Testis (tissue), 3 donors: ENCODE measurements around the gene HSCB. TPM values are rescaled to one million over a fixed set of nuclear protein-coding genes. Genes with fewer than 3 reads are reported as not detected.
A peak's percentile ranks its signal among the peaks of the same experiment; 100 is the strongest.

Experiments
- DNase-seq: peaks from one replicate; pipeline ENCODE4 v3.0.0-alpha.2; 2019
- H3K27ac ChIP-seq, 2 donors: fragments of 200-600 bp; sonication (generic); one replicate each; pipeline ENCODE4 v1.5.1; 2019
- H3K27me3 ChIP-seq: fragments of 200-600 bp; sonication (generic); one replicate; pipeline ENCODE4 v1.5.1; 2019
- H3K36me3 ChIP-seq: fragments of 200-600 bp; sonication (generic); one replicate; pipeline ENCODE4 v1.5.1; 2017; ENCODE audit warnings: low read depth; ENCODE audit errors: missing control alignments
- H3K4me1 ChIP-seq: fragments of 200-600 bp; sonication (generic); one replicate; pipeline ENCODE4 v1.5.1; 2019
- H3K4me3 ChIP-seq, 2 donors: fragments of 200-600 bp; sonication (generic); one replicate each; pipeline ENCODE4 v1.5.1; 2017 to 2019
- H3K9me3 ChIP-seq: fragments of 200-600 bp; sonication (generic); one replicate; pipeline ENCODE4 v1.5.1; 2017
- POLR2A ChIP-seq: fragments of 450-650 bp; IDR thresholded peaks from one replicate; pipeline ENCODE4 v1.6.1; 2017; ENCODE audit warnings: antibody characterized with exemption, mild to moderate bottlenecking, moderate library complexity
- WGBS, 2 donors: methylation state at CpG; one replicate each; pipeline ENCODE4 v1.1.5; 2018; 5-methylcytosine and 5-hydroxymethylcytosine counted together
- intact Hi-C: fragments of 100-400 bp; cut with DNase I; formaldehyde crosslinking; loops from one replicate; pipeline ENCODE4 v1.15.1; 2023; ENCODE audit warnings: low total_unique reads
- polyA plus RNA-seq: library from polyadenylated mRNA; stranded (reverse); fragments of 350-450 nt; fragmentation: Illumina TruSeq; extraction: RNeasy Lipid Tissue Mini Kit (QIAGEN cat#74804); gene quantifications from one replicate; pipeline ENCODE4 v1.2.3, GENCODE V29; 2014; ENCODE audit warnings: low read depth, low replicate concordance; ENCODE audit not compliant: insufficient read depth
- total RNA-seq, 2 donors: library from RNA; depleted of rRNA; stranded (reverse); fragments of >200 nt; gene quantifications; one replicate each; pipeline ENCODE4 v1.2.3, GENCODE V29; 2016
- TF ChIP-seq, protein P1 (sequence below), 3 experiments: fragments of 450-650 bp in 2 of 3; fragments of 200-600 bp in 1 of 3; sonication (generic) in 1 of 3; IDR thresholded peaks; one replicate each; pipeline ENCODE4 v1.5.1; 2016 to 2019; ENCODE audit warnings: antibody characterized with exemption in 3 of 3, mild to moderate bottlenecking in 2 of 3, moderate library complexity in 1 of 3

The HSCB gene
- total and polyA plus RNA-seq, 3 donors from 2014 or later: 10.2 to 19.5 (median 16.4) TPM

GRCh38 chr22:28795071-28795693 lies 53.3 kb downstream of the HSCB start:
- peaks cover 4% of the 10 kb centered on the region for H3K4me1 ChIP-seq
- H3K36me3 ChIP-seq: no peaks in the 10 kb centered on the region
- WGBS, 2 donors: 75 to 88% methylated on average over 6 of the region's 6 CpGs

DNA sequence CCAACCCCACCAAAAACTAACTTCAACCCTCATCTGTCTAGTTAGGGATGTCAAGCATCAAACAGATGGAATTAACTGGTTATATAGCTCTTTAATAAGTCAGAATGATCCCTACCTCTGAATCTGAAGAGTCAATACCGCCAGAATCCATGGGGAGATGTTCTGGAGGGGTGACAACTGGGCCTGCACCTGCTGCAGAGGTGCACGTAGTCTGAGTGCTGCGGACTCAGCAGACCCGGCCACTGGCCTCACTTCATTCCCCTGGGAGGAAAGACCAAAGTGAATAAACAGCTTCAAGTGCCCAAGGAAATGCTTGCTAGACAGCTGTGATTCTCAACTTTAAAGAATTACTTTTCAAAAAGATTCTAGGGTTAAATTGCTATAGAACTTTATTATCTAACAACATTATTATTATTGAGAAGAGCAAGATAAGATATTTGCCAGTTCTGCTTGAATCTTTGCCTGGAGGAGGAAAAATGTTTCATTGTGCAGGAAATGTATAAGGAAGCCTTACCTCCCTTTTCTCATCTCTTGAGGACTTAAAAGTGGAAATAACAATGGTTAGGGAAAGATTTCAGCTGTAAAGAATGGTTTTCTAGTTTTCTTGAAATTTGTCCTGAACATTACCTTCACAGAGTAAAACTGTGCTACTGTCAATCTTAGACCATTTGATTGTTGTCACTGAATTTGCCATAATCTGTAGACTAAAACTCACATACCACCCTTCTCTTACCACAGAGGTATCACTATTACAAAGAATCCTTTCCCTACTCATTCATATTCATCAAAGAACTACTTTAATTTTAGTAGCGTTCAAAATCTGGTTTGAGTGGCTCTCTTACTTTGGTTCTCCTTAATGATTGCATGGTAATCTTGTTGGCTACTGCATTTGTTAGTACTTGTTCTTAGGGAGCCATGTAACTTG lies 54.4 kb downstream of the HSCB start:
- no peaks in the 10 kb centered on the region for H3K36me3 ChIP-seq
- WGBS, 2 donors: 78 to 84% methylated on average over 5 of the region's 5 CpGs
- no peaks in the 10 kb centered on the region for H3K27me3 ChIP-seq
- peaks cover 5% of the 10 kb centered on the region for H3K4me1 ChIP-seq
- no peak overlapping the region for H3K27ac ChIP-seq
- no peak for DNase-seq
- H3K9me3 ChIP-seq: no peaks in the 10 kb centered on the region
- intact Hi-C loops: no loop called here
- TF ChIP-seq, protein P1, sequence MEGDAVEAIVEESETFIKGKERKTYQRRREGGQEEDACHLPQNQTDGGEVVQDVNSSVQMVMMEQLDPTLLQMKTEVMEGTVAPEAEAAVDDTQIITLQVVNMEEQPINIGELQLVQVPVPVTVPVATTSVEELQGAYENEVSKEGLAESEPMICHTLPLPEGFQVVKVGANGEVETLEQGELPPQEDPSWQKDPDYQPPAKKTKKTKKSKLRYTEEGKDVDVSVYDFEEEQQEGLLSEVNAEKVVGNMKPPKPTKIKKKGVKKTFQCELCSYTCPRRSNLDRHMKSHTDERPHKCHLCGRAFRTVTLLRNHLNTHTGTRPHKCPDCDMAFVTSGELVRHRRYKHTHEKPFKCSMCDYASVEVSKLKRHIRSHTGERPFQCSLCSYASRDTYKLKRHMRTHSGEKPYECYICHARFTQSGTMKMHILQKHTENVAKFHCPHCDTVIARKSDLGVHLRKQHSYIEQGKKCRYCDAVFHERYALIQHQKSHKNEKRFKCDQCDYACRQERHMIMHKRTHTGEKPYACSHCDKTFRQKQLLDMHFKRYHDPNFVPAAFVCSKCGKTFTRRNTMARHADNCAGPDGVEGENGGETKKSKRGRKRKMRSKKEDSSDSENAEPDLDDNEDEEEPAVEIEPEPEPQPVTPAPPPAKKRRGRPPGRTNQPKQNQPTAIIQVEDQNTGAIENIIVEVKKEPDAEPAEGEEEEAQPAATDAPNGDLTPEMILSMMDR (IDR thresholded peaks at IDR 0.05): no peak
- no peak for TF ChIP-seq POLR2A
- H3K4me3 ChIP-seq: no peak overlapping the region

More at GRCh38 chr22:28795071-28795693, 53.3 kb downstream of the HSCB start:
- Histone ChIP-seq H3K4me3 (no peak overlapping the region), H3K9me3 (no peaks in the 10 kb centered on the region), H3K27ac (no peak overlapping the region), H3K27me3 (no peaks in the 10 kb centered on the region)
- TF ChIP-seq POLR2A: no peak
- TF ChIP-seq, protein P1 (IDR thresholded peaks at IDR 0.05): no peak
- DNase-seq: no peak
- intact Hi-C loops: no loop called here

- intact Hi-C loops: no loop called here
- 3 to 7% methylated on average over 7 of the region's 7 CpGs for WGBS, 2 donors
- peak; percentile 44 for DNase-seq
- no peaks in the 10 kb centered on the region for H3K9me3 ChIP-seq
- H3K27ac ChIP-seq: peak overlapping the region; percentile 93 to 99
- no peaks in the 10 kb centered on the region for H3K36me3 ChIP-seq
- H3K4me1 ChIP-seq: peaks cover 10% of the 10 kb centered on the region
- no peaks in the 10 kb centered on the region for H3K27me3 ChIP-seq
- TF ChIP-seq, protein P1 (IDR thresholded peaks at IDR 0.05): no peak
- TF ChIP-seq POLR2A: no peak
- H3K4me3 ChIP-seq: peak overlapping the region; percentile 82 to 100
These were observed 57.2 kb downstream of the HSCB start for GRCh38 chr22:28798810-28799605.

GRCh38 chr22:28799606-28800307 lies 57.9 kb downstream of the HSCB start:
- Histone ChIP-seq H3K27ac (peak overlapping the region; percentile 93 to 99), H3K27me3 (no peaks in the 10 kb centered on the region), H3K4me1 (peaks cover 10% of the 10 kb centered on the region), H3K4me3 (peak overlapping the region; percentile 82 to 100), H3K36me3 (no peaks in the 10 kb centered on the region), H3K9me3 (no peaks in the 10 kb centered on the region)
- DNase-seq: peak; percentile 63
- intact Hi-C loops: no loop called here
- 0 to 1% methylated on average over 10 to 30 of the region's 31 CpGs for WGBS, 2 donors
- no peak for TF ChIP-seq POLR2A
- TF ChIP-seq, protein P1 (IDR thresholded peaks at IDR 0.05): no peak
